ENCODE measurements around the gene PBX1.

Gene PBX1

GRCh38 chr1:164671323-164671965 lies 112.5 kb downstream of the PBX1 start:
- TF ChIP-seq REST (IDR thresholded peaks at IDR 0.05; ENCODE audit: insufficient read depth in 1 of 2, low read depth in 2 of 2, low read length in 2 of 2) (no peak), TAF1 (IDR thresholded peaks at IDR 0.05; ENCODE audit: borderline replicate concordance, insufficient read depth, low read length) (no peak), FOXP2 (optimal IDR thresholded peaks at IDR 0.05; ENCODE audit: borderline replicate concordance, extremely low read depth, extremely low read length, insufficient read depth) (no peak), SIN3A (IDR thresholded peaks at IDR 0.05; ENCODE audit: borderline replicate concordance, insufficient read depth, low read length) (no peak), POLR2AphosphoS5 (IDR thresholded peaks at IDR 0.05; ENCODE audit: low read depth, low read length) (no peak)

GRCh38 chr1:164671966-164672571 lies 113.1 kb downstream of the PBX1 start:
- no peak for TF ChIP-seq POLR2AphosphoS5 (IDR thresholded peaks at IDR 0.05; ENCODE audit: low read depth, low read length)
- TF ChIP-seq FOXP2 (optimal IDR thresholded peaks at IDR 0.05; ENCODE audit: borderline replicate concordance, extremely low read depth, extremely low read length, insufficient read depth) = no peak
- no peak for TF ChIP-seq REST (IDR thresholded peaks at IDR 0.05; ENCODE audit: insufficient read depth in 1 of 2, low read depth in 2 of 2, low read length in 2 of 2)
- TF ChIP-seq TAF1 (IDR thresholded peaks at IDR 0.05; ENCODE audit: borderline replicate concordance, insufficient read depth, low read length) = no peak
- TF ChIP-seq SIN3A (IDR thresholded peaks at IDR 0.05; ENCODE audit: borderline replicate concordance, insufficient read depth, low read length) = no peak

- TF ChIP-seq TAF1 (IDR thresholded peaks at IDR 0.05; ENCODE audit: borderline replicate concordance, insufficient read depth, low read length) = no peak
- no peak for TF ChIP-seq SIN3A (IDR thresholded peaks at IDR 0.05; ENCODE audit: borderline replicate concordance, insufficient read depth, low read length)
- TF ChIP-seq REST (IDR thresholded peaks at IDR 0.05; ENCODE audit: insufficient read depth in 1 of 2, low read depth in 2 of 2, low read length in 2 of 2) = no peak
- TF ChIP-seq FOXP2 (optimal IDR thresholded peaks at IDR 0.05; ENCODE audit: borderline replicate concordance, extremely low read depth, extremely low read length, insufficient read depth) = no peak
- no peak for TF ChIP-seq POLR2AphosphoS5 (IDR thresholded peaks at IDR 0.05; ENCODE audit: low read depth, low read length)
Observed at GRCh38 chr1:164672588-164672987, 113.6 kb downstream of the PBX1 start.

- TF ChIP-seq TAF1 (IDR thresholded peaks at IDR 0.05; ENCODE audit: borderline replicate concordance, insufficient read depth, low read length) (no peak), FOXP2 (optimal IDR thresholded peaks at IDR 0.05; ENCODE audit: borderline replicate concordance, extremely low read depth, extremely low read length, insufficient read depth) (no peak), POLR2AphosphoS5 (IDR thresholded peaks at IDR 0.05; ENCODE audit: low read depth, low read length) (no peak), REST (IDR thresholded peaks at IDR 0.05; ENCODE audit: insufficient read depth in 1 of 2, low read depth in 2 of 2, low read length in 2 of 2) (no peak), SIN3A (IDR thresholded peaks at IDR 0.05; ENCODE audit: borderline replicate concordance, insufficient read depth, low read length) (no peak)
Observed at GRCh38 chr1:164673584-164674214, 114.7 kb downstream of the PBX1 start.
